Mesendoderm (in vitro differentiated cells): ENCODE data around the gene PITPNM2.
A peak's percentile ranks its signal among the peaks of the same experiment; 100 is the strongest.

Experiments used
- DNase-seq: peaks from one replicate; pipeline ENCODE4 v3.0.0; 2013
- H2AK5ac ChIP-seq: 2 replicates; pipeline ENCODE4 v1.6.1; 2013; ENCODE audit warnings: low read length, inconsistent platforms
- H2BK120ac ChIP-seq: 2 replicates; pipeline ENCODE4 v1.6.1; 2013; ENCODE audit warnings: low read depth, mild to moderate bottlenecking, low read length, moderate library complexity, mixed read lengths
- H2BK15ac ChIP-seq: replicated peaks from 2 replicates; pipeline ENCODE4 v1.6.1; 2013; ENCODE audit warnings: low read depth, mild to moderate bottlenecking, moderate library complexity
- H2BK5ac ChIP-seq: 2 replicates; pipeline ENCODE4 v1.6.1; 2013; ENCODE audit warnings: low read length, inconsistent platforms
- H3K18ac ChIP-seq: 2 replicates; pipeline ENCODE4 v1.6.1; 2013; ENCODE audit warnings: mild to moderate bottlenecking, low read length, mixed read lengths
- H3K23ac ChIP-seq: one replicate; pipeline ENCODE4 v1.6.1; 2013; ENCODE audit warnings: low read length
- H3K27ac ChIP-seq: 2 replicates; pipeline ENCODE4 v1.5.1; 2013; ENCODE audit warnings: low read depth, mild to moderate bottlenecking, inconsistent platforms, low read length, moderate library complexity
- H3K27me3 ChIP-seq: 2 replicates; pipeline ENCODE4 v1.6.1; 2013; ENCODE audit warnings: low read length, control low read depth, mild to moderate bottlenecking, inconsistent platforms; ENCODE audit not compliant: insufficient read depth, poor library complexity
- H3K36me3 ChIP-seq: 2 replicates; pipeline ENCODE4 v1.6.1; 2013; ENCODE audit warnings: low read length, inconsistent platforms; ENCODE audit not compliant: control insufficient read depth, insufficient read depth
- H3K4ac ChIP-seq: one replicate; pipeline ENCODE4 v1.6.1; 2013; ENCODE audit warnings: low read depth, mild to moderate bottlenecking, low read length, moderate library complexity
- H3K4me1 ChIP-seq: 2 replicates; pipeline ENCODE4 v1.6.1; 2013; ENCODE audit warnings: low read depth, low read length, inconsistent platforms; ENCODE audit not compliant: control insufficient read depth
- H3K4me2 ChIP-seq: 2 replicates; pipeline ENCODE4 v1.6.1; 2013; ENCODE audit warnings: low read length
- H3K4me3 ChIP-seq: 2 replicates; pipeline ENCODE4 v1.5.1; 2013; ENCODE audit warnings: mild to moderate bottlenecking, low read length
- H3K56ac ChIP-seq: one replicate; pipeline ENCODE4 v1.6.1; 2013; ENCODE audit warnings: low read length
- H3K79me1 ChIP-seq: 2 replicates; pipeline ENCODE4 v1.6.1; 2013; ENCODE audit warnings: low read length, inconsistent platforms
- H3K79me2 ChIP-seq: 2 replicates; pipeline ENCODE4 v1.6.1; 2013; ENCODE audit warnings: mild to moderate bottlenecking, low read length; ENCODE audit not compliant: control insufficient read depth, insufficient read depth
- H3K9ac ChIP-seq: 2 replicates; pipeline ENCODE4 v1.6.1; 2013; ENCODE audit warnings: low read length, inconsistent platforms
- H4K5ac ChIP-seq: one replicate; pipeline ENCODE4 v1.6.1; 2013; ENCODE audit warnings: low read length
- H4K8ac ChIP-seq: one replicate; pipeline ENCODE4 v1.6.1; 2013; ENCODE audit warnings: low read depth, mild to moderate bottlenecking, control low read depth, low read length, moderate library complexity
- WGBS: extraction: QIAGEN DNeasy Blood & Tissue Kit; methylation state at CpG from one replicate; pipeline ENCODE4 v1.1.7; 2013; ENCODE audit warnings: low lambda C conversion rate, missing lambda C conversion rate; ENCODE audit not compliant: insufficient coverage; ENCODE audit errors: extremely low coverage; 5-methylcytosine and 5-hydroxymethylcytosine counted together

PITPNM2 gene

GRCh38 chr12:123102781-123103503 is 47.9 kb downstream of the PITPNM2 start:
- H3K23ac ChIP-seq, result peak overlapping the region; percentile 60
- peak overlapping the region; percentile 3 for H3K18ac ChIP-seq
- H2BK15ac ChIP-seq, result no peak overlapping the region
- H3K27me3 ChIP-seq, result no peaks in the 10 kb centered on the region
- peaks cover 40% of the 10 kb centered on the region for H3K4me1 ChIP-seq
- no peak overlapping the region for H2BK5ac ChIP-seq
- H3K4me3 ChIP-seq, result no peak overlapping the region
- DNase-seq, result no peak
- H4K8ac ChIP-seq, result no peak overlapping the region
- peak overlapping the region; percentile 11 for H3K9ac ChIP-seq
- no peaks in the 10 kb centered on the region for H3K79me1 ChIP-seq
- H3K4ac ChIP-seq, result peak overlapping the region; percentile 1
- no peak overlapping the region for H3K4me2 ChIP-seq
- H3K56ac ChIP-seq, result peak overlapping the region; percentile 44
- WGBS, result no CpG with 5 or more reads among the region's 5 CpGs
- peak overlapping the region; percentile 74 for H3K27ac ChIP-seq
- H3K79me2 ChIP-seq, result no peaks in the 10 kb centered on the region
- no peak overlapping the region for H4K5ac ChIP-seq
- H2AK5ac ChIP-seq, result no peak overlapping the region
- no peak overlapping the region for H2BK120ac ChIP-seq
- H3K36me3 ChIP-seq, result no peaks in the 10 kb centered on the region

GRCh38 chr12:123102366-123102765 is 48.5 kb downstream of the PITPNM2 start:
- no peak overlapping the region for H4K8ac ChIP-seq
- no peaks in the 10 kb centered on the region for H3K79me2 ChIP-seq
- peak overlapping the region; percentile 20 for H3K9ac ChIP-seq
- peak overlapping the region; percentile 65 for H3K4ac ChIP-seq
- H2AK5ac ChIP-seq, result no peak overlapping the region
- no peak overlapping the region for H3K4me3 ChIP-seq
- H4K5ac ChIP-seq, result no peak overlapping the region
- no peaks in the 10 kb centered on the region for H3K27me3 ChIP-seq
- H3K36me3 ChIP-seq, result no peaks in the 10 kb centered on the region
- no peak overlapping the region for H2BK15ac ChIP-seq
- peak overlapping the region; percentile 74 for H3K27ac ChIP-seq
- no CpG with 5 or more reads among the region's 2 CpGs for WGBS
- H3K23ac ChIP-seq, result no peak overlapping the region
- H3K4me2 ChIP-seq, result no peak overlapping the region
- peak overlapping the region; percentile 2 for H3K18ac ChIP-seq
- no peaks in the 10 kb centered on the region for H3K79me1 ChIP-seq
- H2BK120ac ChIP-seq, result no peak overlapping the region
- peak overlapping the region; percentile 56 for H3K56ac ChIP-seq
- H2BK5ac ChIP-seq, result peak overlapping the region; percentile 96
- peaks cover 37% of the 10 kb centered on the region for H3K4me1 ChIP-seq
- DNase-seq, result peak; percentile 71

GRCh38 chr12:123101526-123101925 is 49.4 kb downstream of the PITPNM2 start:
- H3K23ac ChIP-seq, result no peak overlapping the region
- H3K4ac ChIP-seq, result no peak overlapping the region
- no peaks in the 10 kb centered on the region for H3K27me3 ChIP-seq
- H3K4me2 ChIP-seq, result no peak overlapping the region
- no peak overlapping the region for H3K9ac ChIP-seq
- H3K27ac ChIP-seq, result no peak overlapping the region
- H3K79me1 ChIP-seq, result no peaks in the 10 kb centered on the region
- H3K36me3 ChIP-seq, result no peaks in the 10 kb centered on the region
- no peak overlapping the region for H2AK5ac ChIP-seq
- H4K8ac ChIP-seq, result no peak overlapping the region
- no peak for DNase-seq
- no peak overlapping the region for H3K18ac ChIP-seq
- H3K79me2 ChIP-seq, result no peaks in the 10 kb centered on the region
- H2BK15ac ChIP-seq, result no peak overlapping the region
- peaks cover 29% of the 10 kb centered on the region for H3K4me1 ChIP-seq
- H4K5ac ChIP-seq, result no peak overlapping the region
- no peak overlapping the region for H2BK5ac ChIP-seq
- no peak overlapping the region for H3K4me3 ChIP-seq
- no peak overlapping the region for H2BK120ac ChIP-seq
- H3K56ac ChIP-seq, result no peak overlapping the region
- WGBS, result no CpG with 5 or more reads among the region's 5 CpGs
